GM12878 (cell line): Measurements from ENCODE around the gene SLC37A2. TPM values are rescaled to one million over a fixed set of nuclear protein-coding genes. Genes with fewer than 3 reads are reported as not detected.

ENCODE experiments used
- ATAC-seq: fragments of 200-7000 bp; cut with Tn5 transposase; 3 replicates; pipeline ENCODE4 v1.9.1; 2020; ENCODE audit warnings: mild to moderate bottlenecking, moderate library complexity
- BruUV-seq: library from RNA; stranded (reverse); fragments of 400-500 nt; replicated peaks from 2 replicates; lab custom pipeline; 2021; lab: Mats Ljungman, UMichigan
- CTCF ChIA-PET: fragments of 300-600 bp; sonication (Branson Sonifier 250); formaldehyde crosslinking; extraction: SDS; loops from one replicate; lab custom pipeline; 2021; ENCODE audit warnings: inconsistent platforms; lab: Yijun Ruan, JAX
- POLR2A ChIA-PET: fragments of 350-600 bp; formaldehyde crosslinking; extraction: SDS; loops from one replicate; lab custom pipeline; 2021; ENCODE audit warnings: inconsistent platforms; lab: Charles Lee
- RAD21 ChIA-PET: fragments of 300-600 bp; sonication (Branson Sonifier 250); formaldehyde crosslinking; loops from one replicate; lab custom pipeline; 2023; ENCODE audit warnings: antibody characterized with exemption; ENCODE audit not compliant: unreplicated experiment; lab: Charles Lee
- SMC1A ChIA-PET: fragments of 300-600 bp; sonication (Branson Sonifier 250); formaldehyde crosslinking; loops from one replicate; lab custom pipeline; 2023; ENCODE audit not compliant: unreplicated experiment, uncharacterized antibody; lab: Charles Lee
- DNase-seq: peaks from one replicate; pipeline ENCODE4 v3.0.0-alpha.2; 2011; ENCODE audit warnings: low read depth, low spot score
- FAIRE-seq: peaks from 3 replicates; lab custom pipeline; 2011; peaks lifted over from hg19 to GRCh38; lab: Jason Lieb, UNC
- H2AFZ ChIP-seq: 2 replicates; pipeline ENCODE4 v1.6.0; 2011; ENCODE audit warnings: low read depth, low read length, control low read depth; ENCODE audit not compliant: control insufficient read depth
- H3K27ac ChIP-seq: 2 replicates; pipeline ENCODE4 v1.5.1; 2011; ENCODE audit warnings: control low read depth; ENCODE audit not compliant: control insufficient read depth, insufficient read depth
- H3K27me3 ChIP-seq, 2 experiments: replicated peaks in 1 of 2; 2 replicates each; pipeline versions ENCODE4 v1.6.0 to v1.6.1; 2011; ENCODE audit warnings: low read length in 1 of 2; ENCODE audit not compliant: control insufficient read depth in 2 of 2, insufficient read depth in 2 of 2
- H3K36me3 ChIP-seq, 2 experiments: 2 replicates each; pipeline ENCODE4 v1.5.1; 2011; ENCODE audit warnings: low read length in 1 of 2; ENCODE audit not compliant: control insufficient read depth in 2 of 2, insufficient read depth in 2 of 2
- H3K4me1 ChIP-seq: 2 replicates; pipeline ENCODE4 v1.6.1; 2011; ENCODE audit warnings: mild to moderate bottlenecking, low read length, moderate library complexity, mixed read lengths; ENCODE audit not compliant: control insufficient read depth, insufficient read depth
- H3K4me2 ChIP-seq: 2 replicates; pipeline ENCODE4 v1.6.0; 2011; ENCODE audit warnings: control low read depth; ENCODE audit not compliant: control insufficient read depth, insufficient read depth
- H3K4me3 ChIP-seq: fragments of 200-600 bp; sonication (generic); 2 replicates; pipeline ENCODE4 v1.5.1; 2016
- H3K79me2 ChIP-seq: 2 replicates; pipeline ENCODE4 v1.6.0; 2011; ENCODE audit warnings: low read length; ENCODE audit not compliant: control insufficient read depth, insufficient read depth
- H3K9ac ChIP-seq: 2 replicates; pipeline ENCODE4 v1.8.0; 2011; ENCODE audit warnings: low read length, control low read depth, mixed read lengths; ENCODE audit not compliant: control insufficient read depth, insufficient read depth
- H3K9me3 ChIP-seq: replicated peaks from 3 replicates; pipeline ENCODE4 v1.5.1; 2011; ENCODE audit warnings: mild to moderate bottlenecking, low read length; ENCODE audit not compliant: control insufficient read depth, insufficient read depth
- H4K20me1 ChIP-seq: 2 replicates; pipeline ENCODE4 v1.6.0; 2011; ENCODE audit not compliant: control insufficient read depth, insufficient read depth
- ETV6 ChIP-seq, 2 experiments: fragments of 450-650 bp in 1 of 2; IDR thresholded peaks in 1 of 2; conservative IDR thresholded peaks in 1 of 2; 2 replicates each; pipeline ENCODE4 v1.6.1; 2014; ENCODE audit warnings: antibody characterized with exemption in 1 of 2, borderline replicate concordance in 1 of 2, low read depth in 1 of 2, mild to moderate bottlenecking in 1 of 2, moderate library complexity in 1 of 2
- PAX5 ChIP-seq: IDR thresholded peaks from 2 replicates; pipeline ENCODE4 v1.6.1; 2011; ENCODE audit warnings: low read depth, low read length, borderline replicate concordance
- POLR2AphosphoS2 ChIP-seq: IDR thresholded peaks from 2 replicates; pipeline ENCODE4 v1.6.1; 2011; ENCODE audit warnings: low read depth, mild to moderate bottlenecking, low read length, improper control_type of control experiment, moderate library complexity
- RELA ChIP-seq: fragments of 450-650 bp; IDR thresholded peaks from 2 replicates; pipeline ENCODE4 v1.8.0; 2014; ENCODE audit warnings: borderline replicate concordance; ENCODE audit not compliant: partially characterized antibody
- ZSCAN29 ChIP-seq: fragments of 450-650 bp; IDR thresholded peaks from 2 replicates; pipeline ENCODE4 v1.6.1; 2017; ENCODE audit warnings: mild to moderate bottlenecking, moderate library complexity
- WGBS: methylation state at CpG from one replicate; pipeline ENCODE4 v1.1.6; 2016; ENCODE audit warnings: low lambda C conversion rate; ENCODE audit not compliant: insufficient replicate concordance, insufficient coverage; ENCODE audit errors: missing lambda C conversion rate; 5-methylcytosine and 5-hydroxymethylcytosine counted together
- in situ Hi-C: fragments of 300-500 bp; cut with MboI; formaldehyde crosslinking; loops from 9 replicates; pipeline ENCODE4 v1.14.3; 2018; ENCODE audit warnings: mixed read lengths
- intact Hi-C: fragments of 100-400 bp; cut with micrococcal nuclease; formaldehyde crosslinking; loops from one replicate; pipeline ENCODE4 v1.14.2; 2022; ENCODE audit not compliant: unreplicated experiment
- polyA plus RNA-seq, 11 experiments: library from polyadenylated mRNA; depleted of rRNA in 4 of 11; unstranded in 6 of 11; stranded (reverse) in 5 of 11; fragments of >200 nt; fragmentation: Nextera tagmentation in 4 of 11; fragmentation: Illumina TruSeq in 1 of 11; extraction: Ambion mirVana in 4 of 11; extraction: Trizol in 1 of 11; gene quantifications; 1 replicate in 1 of 11; 2 replicates in 10 of 11; pipeline versions ENCODE4 v1.2.1 to v1.2.3, GENCODE V29; 2011 to 2016; ENCODE audit warnings: inconsistent platforms in 2 of 11, missing spikeins in 2 of 11, low read depth in 1 of 11
- total RNA-seq, 4 experiments: library from RNA; depleted of rRNA in 3 of 4; stranded (reverse); fragments of >200 nt in 3 of 4; fragmentation: Illumina TruSeq in 1 of 4; extraction: Trizol in 1 of 4; gene quantifications; 2 replicates each; pipeline versions ENCODE4 v1.2.1 to v1.2.3, GENCODE V29; 2013 to 2021

SLC37A2 gene
- total and polyA plus RNA-seq, 10 of the 15 experiments (the other 5 are each of a cell fraction or from before 2014, with no cell fraction given) = 0.26 to 9.8 (median 2.0) TPM

DNA sequence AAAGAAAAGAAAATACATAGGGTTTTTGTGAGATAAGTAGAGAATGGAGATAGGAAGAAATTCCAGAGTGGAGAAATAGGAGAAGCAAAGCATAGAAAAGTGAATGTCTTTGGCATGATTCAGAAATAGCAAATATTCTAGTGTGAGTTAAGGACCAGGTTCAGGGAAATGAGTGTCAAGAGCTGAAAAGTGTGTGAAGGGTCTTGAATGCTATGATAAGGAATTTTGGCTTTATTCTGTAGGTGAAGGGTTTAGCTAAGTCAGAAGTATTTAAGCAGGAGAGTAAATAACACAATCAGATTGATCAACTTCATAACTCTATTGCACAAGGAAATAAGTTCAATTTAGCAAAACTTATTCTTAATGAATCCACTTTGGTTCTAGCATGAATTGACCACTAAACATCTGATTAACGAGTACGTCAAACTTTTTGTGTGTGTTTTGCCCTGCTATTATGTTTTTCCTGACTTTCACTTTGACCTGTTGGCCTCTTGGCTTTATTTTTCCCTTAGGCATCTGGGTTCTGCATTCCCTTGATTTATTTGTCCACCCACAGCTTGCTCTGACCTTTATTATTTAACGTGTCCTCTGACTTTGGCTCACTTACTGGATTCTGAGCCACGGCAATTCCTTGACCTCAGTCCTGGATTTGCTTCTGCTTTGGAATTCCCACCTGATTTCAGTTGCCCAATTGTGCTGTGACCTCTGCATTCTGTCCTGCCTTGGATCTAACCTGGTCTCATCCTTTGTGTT lies 60.3 kb downstream of the SLC37A2 start:
- H3K4me3 ChIP-seq = no peak overlapping the region

More for the DNA sequence above, 60.3 kb downstream of the SLC37A2 start:
- Histone ChIP-seq H3K79me2 (no peaks in the 10 kb centered on the region), H2AFZ (peak overlapping the region; percentile 69), H3K27ac (no peak overlapping the region), H3K27me3 (no peaks in the 10 kb centered on the region; a peak in 2 of 4 replicates), H4K20me1 (no peaks in the 10 kb centered on the region), H3K9me3 (no peaks in the 10 kb centered on the region), H3K4me1 (no peaks in the 10 kb centered on the region), H3K9ac (no peak overlapping the region), H3K36me3 (no peaks in the 10 kb centered on the region), H3K4me2 (peak overlapping the region; percentile 60; the same call in 1 of the 2 replicates)
- ATAC-seq = no peak
- in situ Hi-C loops = no loop called here
- ChIA-PET CTCF (interaction anchor here (0.6 to 3.1 kb wide), 17 partner anchors 7 to 1032 kb away, joined by 3 to 27 read pairs (median 5); partner anchors contain the start of genes SLC37A2 and TMEM218), RAD21 (interaction anchor here (0.5 to 1.6 kb wide), 7 partner anchors 11 to 164 kb away, joined by 3 to 7 read pairs (median 4); partner anchors contain the start of gene TMEM218), POLR2A (interaction anchor here (0.8 to 1.8 kb wide), 3 partner anchors 12 to 237 kb away, joined by 4 to 8 read pairs (median 5); partner anchors contain the start of genes CCDC15 and TMEM218), SMC1A (interaction anchor here (0.9 to 3.7 kb wide), 12 partner anchors 10 to 231 kb away, joined by 3 to 29 read pairs (median 4); partner anchors contain the start of genes SLC37A2 and TMEM218)
- BruUV-seq = no TSS peak
- intact Hi-C loops = no loop called here
- DNase-seq = no peak
- no peak for FAIRE-seq
- TF ChIP-seq ETV6 (conservative IDR thresholded peaks at IDR 0.05 in 1 of 2, IDR thresholded peaks at IDR 0.05 in 1 of 2; ENCODE audit: borderline replicate concordance in 1 of 2, low read depth in 1 of 2) (no peak), POLR2AphosphoS2 (no peak), RELA (no peak), ZSCAN29 (no peak), PAX5 (no peak)
- WGBS = 99% methylated on average over 4 of the region's 4 CpGs
